Stimulated activated CD8-positive, alpha-beta memory T cell treated with anti-CD3 and anti-CD28 coated beads, Interleukin-2, amount 100 ng/mL, for 48 hours (primary cell): Measurements from ENCODE around the gene BMP2K.

Source experiments
- DNase-seq, 2 donors: peaks; one replicate each; pipeline ENCODE4 v3.0.0-alpha.2; 2020; ENCODE audit warnings: low read depth in 2 of 2

BMP2K gene

GRCh38 chr4:78776079-78776728, at the start of gene BMP2K:
TSS of gene BMP2K (plus strand) at chr4:78776350. CDS start at chr4:78776544, 194 bp downstream.
- peak; percentile 68 to 72 for DNase-seq

- no peak for DNase-seq
Measured at GRCh38 chr4:78726546-78726945, 49.6 kb upstream of the BMP2K start.

GRCh38 chr4:78732332-78733104, 43.6 kb upstream of the BMP2K start:
- no peak for DNase-seq

GRCh38 chr4:78734441-78735162, 41.5 kb upstream of the BMP2K start:
- no peak for DNase-seq

GRCh38 chr4:78735697-78736096, 40.5 kb upstream of the BMP2K start:
- DNase-seq: no peak

- DNase-seq: no peak
Measured at GRCh38 chr4:78737035-78737434, 39.1 kb upstream of the BMP2K start.

GRCh38 chr4:78737973-78738372, 38.2 kb upstream of the BMP2K start:
- DNase-seq: no peak

GRCh38 chr4:78742300-78742699, 33.9 kb upstream of the BMP2K start:
- DNase-seq: no peak

GRCh38 chr4:78747475-78747922, 28.7 kb upstream of the BMP2K start:
- DNase-seq: no peak

- no peak for DNase-seq
Measured at GRCh38 chr4:78748381-78748780, 27.8 kb upstream of the BMP2K start.

- DNase-seq: no peak
Measured at GRCh38 chr4:78749258-78749971, 26.7 kb upstream of the BMP2K start.

GRCh38 chr4:78749972-78750727, 26.0 kb upstream of the BMP2K start:
- DNase-seq: no peak

- DNase-seq: no peak
Measured at GRCh38 chr4:78753091-78753490, 23.1 kb upstream of the BMP2K start.

GRCh38 chr4:78754872-78755271, 21.3 kb upstream of the BMP2K start:
- no peak for DNase-seq

GRCh38 chr4:78756137-78756536, 20.0 kb upstream of the BMP2K start:
- DNase-seq: no peak

- no peak for DNase-seq
Measured at GRCh38 chr4:78756776-78757175, 19.4 kb upstream of the BMP2K start.

GRCh38 chr4:78757574-78757973, 18.6 kb upstream of the BMP2K start:
- no peak for DNase-seq

- DNase-seq: no peak
Measured at GRCh38 chr4:78758085-78758484, 18.1 kb upstream of the BMP2K start.

- DNase-seq: no peak
Measured at GRCh38 chr4:78762529-78762928, 13.6 kb upstream of the BMP2K start.

- no peak for DNase-seq
Measured at GRCh38 chr4:78763251-78763650, 12.9 kb upstream of the BMP2K start.

- DNase-seq: no peak
Measured at GRCh38 chr4:78763763-78764387, 12.3 kb upstream of the BMP2K start.
